ENCODE data around the gene DCLK3.

DNA sequence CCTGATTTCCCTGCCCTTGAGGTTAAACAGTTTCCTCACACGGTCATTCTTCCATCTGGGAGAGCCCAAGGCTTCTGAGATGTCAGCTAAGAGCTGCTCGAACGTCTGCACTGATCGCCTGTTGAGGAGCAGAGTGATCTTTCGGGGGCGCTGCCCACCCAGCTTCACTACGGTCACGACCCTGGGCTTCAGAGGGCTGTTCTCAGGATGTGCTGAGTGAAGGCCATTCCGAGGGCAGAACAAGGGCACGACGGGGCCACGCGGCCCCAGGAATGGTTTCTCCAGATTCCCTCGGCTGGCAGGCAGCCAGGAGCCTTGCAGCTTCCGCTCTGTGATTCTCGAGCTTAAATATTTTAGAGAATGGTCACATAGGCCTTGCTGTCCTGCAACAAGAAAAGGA lies 25.7 kb downstream of the DCLK3 start:
- TF ChIP-seq EZH2 (IDR thresholded peaks at IDR 0.05; ENCODE audit: low read length, missing control alignments) = no peak
- TF ChIP-seq, protein P1, sequence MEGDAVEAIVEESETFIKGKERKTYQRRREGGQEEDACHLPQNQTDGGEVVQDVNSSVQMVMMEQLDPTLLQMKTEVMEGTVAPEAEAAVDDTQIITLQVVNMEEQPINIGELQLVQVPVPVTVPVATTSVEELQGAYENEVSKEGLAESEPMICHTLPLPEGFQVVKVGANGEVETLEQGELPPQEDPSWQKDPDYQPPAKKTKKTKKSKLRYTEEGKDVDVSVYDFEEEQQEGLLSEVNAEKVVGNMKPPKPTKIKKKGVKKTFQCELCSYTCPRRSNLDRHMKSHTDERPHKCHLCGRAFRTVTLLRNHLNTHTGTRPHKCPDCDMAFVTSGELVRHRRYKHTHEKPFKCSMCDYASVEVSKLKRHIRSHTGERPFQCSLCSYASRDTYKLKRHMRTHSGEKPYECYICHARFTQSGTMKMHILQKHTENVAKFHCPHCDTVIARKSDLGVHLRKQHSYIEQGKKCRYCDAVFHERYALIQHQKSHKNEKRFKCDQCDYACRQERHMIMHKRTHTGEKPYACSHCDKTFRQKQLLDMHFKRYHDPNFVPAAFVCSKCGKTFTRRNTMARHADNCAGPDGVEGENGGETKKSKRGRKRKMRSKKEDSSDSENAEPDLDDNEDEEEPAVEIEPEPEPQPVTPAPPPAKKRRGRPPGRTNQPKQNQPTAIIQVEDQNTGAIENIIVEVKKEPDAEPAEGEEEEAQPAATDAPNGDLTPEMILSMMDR (conservative IDR thresholded peaks at IDR 0.05 in 1 of 2, IDR thresholded peaks at IDR 0.05 in 1 of 2; ENCODE audit: low read depth in 1 of 2, low read length in 2 of 2) = no peak

Measured in fibroblast of lung (primary cell).